Fibroblast of pulmonary artery (primary cell): ENCODE measurements around the gene PRTG.

Source experiments
- DNase-seq: peaks from one replicate; pipeline ENCODE4 v3.0.0-alpha.2; 2010; ENCODE audit warnings: low read depth
- H3K4me3 ChIP-seq: replicated peaks from 2 replicates; pipeline ENCODE4 v1.5.1; 2011; ENCODE audit warnings: low read depth, mild to moderate bottlenecking, control low read depth, low read length, moderate library complexity
- TF ChIP-seq, protein P1 (sequence below): IDR thresholded peaks from 2 replicates; pipeline ENCODE4 v1.5.1; 2011; ENCODE audit warnings: mild to moderate bottlenecking, control low read depth, low read length, inconsistent platforms; ENCODE audit errors: missing control alignments

PRTG gene

GRCh38 chr15:55685286-55685685 lies 57.7 kb downstream of the PRTG start:
- TF ChIP-seq, protein P1, sequence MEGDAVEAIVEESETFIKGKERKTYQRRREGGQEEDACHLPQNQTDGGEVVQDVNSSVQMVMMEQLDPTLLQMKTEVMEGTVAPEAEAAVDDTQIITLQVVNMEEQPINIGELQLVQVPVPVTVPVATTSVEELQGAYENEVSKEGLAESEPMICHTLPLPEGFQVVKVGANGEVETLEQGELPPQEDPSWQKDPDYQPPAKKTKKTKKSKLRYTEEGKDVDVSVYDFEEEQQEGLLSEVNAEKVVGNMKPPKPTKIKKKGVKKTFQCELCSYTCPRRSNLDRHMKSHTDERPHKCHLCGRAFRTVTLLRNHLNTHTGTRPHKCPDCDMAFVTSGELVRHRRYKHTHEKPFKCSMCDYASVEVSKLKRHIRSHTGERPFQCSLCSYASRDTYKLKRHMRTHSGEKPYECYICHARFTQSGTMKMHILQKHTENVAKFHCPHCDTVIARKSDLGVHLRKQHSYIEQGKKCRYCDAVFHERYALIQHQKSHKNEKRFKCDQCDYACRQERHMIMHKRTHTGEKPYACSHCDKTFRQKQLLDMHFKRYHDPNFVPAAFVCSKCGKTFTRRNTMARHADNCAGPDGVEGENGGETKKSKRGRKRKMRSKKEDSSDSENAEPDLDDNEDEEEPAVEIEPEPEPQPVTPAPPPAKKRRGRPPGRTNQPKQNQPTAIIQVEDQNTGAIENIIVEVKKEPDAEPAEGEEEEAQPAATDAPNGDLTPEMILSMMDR = no peak
- peak; percentile 72 for DNase-seq
- no peak overlapping the region for H3K4me3 ChIP-seq

DNA sequence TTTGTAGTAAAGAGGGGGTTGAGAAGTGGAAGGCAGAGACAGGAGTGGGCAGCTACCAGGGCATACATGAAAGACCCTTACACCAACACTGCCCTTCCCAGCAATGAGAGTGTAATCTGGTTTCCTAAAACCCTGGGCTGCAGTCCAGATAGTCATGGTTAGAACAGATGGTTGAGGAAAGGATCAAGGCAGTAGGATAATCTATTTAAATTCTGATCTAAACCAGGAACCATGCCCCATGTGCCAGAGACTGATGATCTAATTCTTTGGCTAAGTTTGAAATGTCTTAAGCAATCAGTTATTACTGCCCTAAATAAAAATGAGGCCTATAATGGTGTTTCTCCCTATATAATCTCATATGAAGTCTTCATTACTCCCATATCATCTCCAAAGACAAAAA lies 59.6 kb downstream of the PRTG start:
- H3K4me3 ChIP-seq = no peak overlapping the region
- peak; percentile 50 for DNase-seq
- TF ChIP-seq, protein P1 = no peak

DNA sequence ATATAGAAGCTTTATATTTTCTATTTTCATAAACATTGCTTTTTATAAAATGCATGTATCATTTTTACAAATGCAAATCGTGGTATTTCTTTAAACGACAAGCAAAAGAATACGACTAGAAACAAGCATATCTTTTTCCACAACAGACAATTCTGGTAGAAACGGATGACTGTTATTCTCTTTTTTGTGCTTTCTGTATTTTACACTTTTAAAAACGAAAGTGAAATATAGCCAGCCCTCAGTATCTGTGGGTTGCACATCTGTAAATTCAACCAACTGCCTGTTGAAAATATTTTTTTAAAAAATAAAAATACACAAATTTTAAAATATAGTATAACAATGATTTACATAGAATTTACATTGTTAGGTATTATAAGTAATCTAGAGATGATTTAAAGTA lies 61.3 kb downstream of the PRTG start:
- H3K4me3 ChIP-seq = no peak overlapping the region
- TF ChIP-seq, protein P1 = no peak
- no peak for DNase-seq

- TF ChIP-seq, protein P1 = no peak
- H3K4me3 ChIP-seq = no peak overlapping the region
- no peak for DNase-seq
These were observed 66.4 kb downstream of the PRTG start for GRCh38 chr15:55676507-55676906.

DNA sequence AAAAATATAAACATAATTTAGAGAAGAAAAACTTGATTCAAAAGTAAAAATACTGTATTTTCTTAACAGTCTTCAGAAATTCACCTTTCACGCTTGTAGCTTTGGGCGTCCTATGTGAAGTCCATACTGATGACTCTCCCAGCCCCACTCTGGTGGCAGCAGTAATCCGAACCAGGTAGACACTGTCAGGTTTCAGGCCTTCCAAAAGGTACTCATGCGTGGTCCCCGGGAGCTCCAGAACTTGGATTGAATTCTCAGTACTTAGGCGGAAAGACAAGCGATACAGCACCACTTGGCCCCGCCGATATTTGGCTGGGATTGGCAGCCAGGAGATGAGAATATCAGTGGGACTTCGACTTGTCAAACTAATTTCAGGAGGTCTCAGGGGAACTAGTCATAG lies 69.7 kb downstream of the PRTG start:
- TF ChIP-seq, protein P1 = no peak
- no peak for DNase-seq
- no peak overlapping the region for H3K4me3 ChIP-seq

GRCh38 chr15:55669270-55669669 lies 73.7 kb downstream of the PRTG start:
- TF ChIP-seq, protein P1 = no peak
- no peak overlapping the region for H3K4me3 ChIP-seq
- DNase-seq = no peak

- no peak for DNase-seq
- no peak overlapping the region for H3K4me3 ChIP-seq
- TF ChIP-seq, protein P1 = no peak
These were observed 77.2 kb downstream of the PRTG start for GRCh38 chr15:55665605-55666227.
